GM19395 (cell line): Measurements from ENCODE around the gene IMMT.

Experiments used
- ATAC-seq: cut with Tn5 transposase; IDR thresholded peaks from one replicate; pipeline ENCODE4 v1.9.1; 2021; ENCODE audit warnings: mild to moderate bottlenecking, moderate library complexity; ENCODE audit not compliant: unreplicated experiment

IMMT gene

GRCh38 chr2:86094229-86094628 lies 101.0 kb downstream of the IMMT start:
- no peak for ATAC-seq
